AG04450 (cell line): ENCODE data around the gene HSD17B10. TPM values are rescaled to one million over a fixed set of nuclear protein-coding genes. Genes with fewer than 3 reads are reported as not detected.
"Not testable (repeated sequence)": the region's sequence is repeated elsewhere in the genome, so short reads cannot be mapped to it uniquely, and the experiment has no call there.

Experiments used
- CTCF ChIA-PET: fragments of 300-600, 350-600 bp; formaldehyde crosslinking; extraction: SDS; loops from one replicate; lab custom pipeline; 2022; ENCODE audit warnings: antibody characterized with exemption, inconsistent platforms; lab: Charles Lee
- POLR2A ChIA-PET: fragments of 350-600 bp; formaldehyde crosslinking; extraction: SDS; loops from one replicate; lab custom pipeline; 2021; ENCODE audit warnings: antibody characterized with exemption, inconsistent platforms; lab: Yijun Ruan, JAX
- DNase-seq: peaks from one replicate; pipeline ENCODE4 v3.0.0-alpha.2; 2011; ENCODE audit warnings: low read depth, low spot score
- H3K27ac ChIP-seq: one replicate; pipeline ENCODE4 v1.5.1; 2012; ENCODE audit warnings: low read depth, low read length, control low read depth
- H3K27me3 ChIP-seq: one replicate; pipeline ENCODE4 v1.6.0; 2012; ENCODE audit warnings: low read length; ENCODE audit not compliant: control insufficient read depth, insufficient read depth
- H3K4me3 ChIP-seq: 2 replicates; pipeline ENCODE4 v1.5.1; 2011; ENCODE audit warnings: mild to moderate bottlenecking, low read depth, low read length, control low read depth
- H3K9me3 ChIP-seq: 2 replicates; pipeline ENCODE4 v1.5.1; 2012; ENCODE audit warnings: low read length; ENCODE audit not compliant: control insufficient read depth, insufficient read depth
- polyA plus RNA-seq: library from polyadenylated mRNA; depleted of rRNA; stranded (reverse); fragments of >200 nt; gene quantifications from 2 replicates; pipeline ENCODE4 v1.2.3, GENCODE V29; 2011
- TF ChIP-seq, protein P1 (sequence below): IDR thresholded peaks from 2 replicates; pipeline ENCODE4 v1.5.1; 2011; ENCODE audit warnings: low read depth, low read length, control low read depth, inconsistent platforms

Gene HSD17B10
- polyA plus RNA-seq, 1 experiment: 87.4 TPM

DNA sequence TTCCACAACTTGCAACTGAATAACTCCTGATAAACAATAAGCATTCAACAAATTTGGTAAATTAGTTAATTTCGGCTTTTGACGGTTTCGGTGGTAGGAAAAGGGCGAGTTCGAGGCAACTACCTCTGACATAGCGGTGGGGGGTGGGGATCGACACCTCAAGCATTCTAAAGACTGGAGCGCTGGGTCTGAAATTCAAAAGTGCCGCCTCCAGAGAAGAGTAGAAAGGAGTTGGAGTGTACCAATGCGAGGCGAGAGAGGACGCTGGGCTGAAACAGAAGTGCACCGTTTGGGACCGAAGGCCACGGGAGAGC lies 12.4 kb downstream of the HSD17B10 start:
- peak overlapping the region; percentile 87 for H3K27ac ChIP-seq
- no peak for DNase-seq
- no peaks in the 10 kb centered on the region for H3K27me3 ChIP-seq
- POLR2A ChIA-PET: interaction anchor here (0.9 to 1.1 kb wide), 3 partner anchors 60 to 171 kb away, joined by 3 to 5 read pairs (median 4); no protein-coding TSS in a partner anchor
- peak overlapping the region; percentile 71 for H3K4me3 ChIP-seq
- H3K9me3 ChIP-seq: no peaks in the 10 kb centered on the region
- CTCF ChIA-PET: interaction anchor here (1.7 to 2.2 kb wide), 2 partner anchors 104 to 138 kb away, joined by 6 to 7 read pairs; no protein-coding TSS in a partner anchor
- TF ChIP-seq, protein P1, sequence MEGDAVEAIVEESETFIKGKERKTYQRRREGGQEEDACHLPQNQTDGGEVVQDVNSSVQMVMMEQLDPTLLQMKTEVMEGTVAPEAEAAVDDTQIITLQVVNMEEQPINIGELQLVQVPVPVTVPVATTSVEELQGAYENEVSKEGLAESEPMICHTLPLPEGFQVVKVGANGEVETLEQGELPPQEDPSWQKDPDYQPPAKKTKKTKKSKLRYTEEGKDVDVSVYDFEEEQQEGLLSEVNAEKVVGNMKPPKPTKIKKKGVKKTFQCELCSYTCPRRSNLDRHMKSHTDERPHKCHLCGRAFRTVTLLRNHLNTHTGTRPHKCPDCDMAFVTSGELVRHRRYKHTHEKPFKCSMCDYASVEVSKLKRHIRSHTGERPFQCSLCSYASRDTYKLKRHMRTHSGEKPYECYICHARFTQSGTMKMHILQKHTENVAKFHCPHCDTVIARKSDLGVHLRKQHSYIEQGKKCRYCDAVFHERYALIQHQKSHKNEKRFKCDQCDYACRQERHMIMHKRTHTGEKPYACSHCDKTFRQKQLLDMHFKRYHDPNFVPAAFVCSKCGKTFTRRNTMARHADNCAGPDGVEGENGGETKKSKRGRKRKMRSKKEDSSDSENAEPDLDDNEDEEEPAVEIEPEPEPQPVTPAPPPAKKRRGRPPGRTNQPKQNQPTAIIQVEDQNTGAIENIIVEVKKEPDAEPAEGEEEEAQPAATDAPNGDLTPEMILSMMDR: no peak

DNA sequence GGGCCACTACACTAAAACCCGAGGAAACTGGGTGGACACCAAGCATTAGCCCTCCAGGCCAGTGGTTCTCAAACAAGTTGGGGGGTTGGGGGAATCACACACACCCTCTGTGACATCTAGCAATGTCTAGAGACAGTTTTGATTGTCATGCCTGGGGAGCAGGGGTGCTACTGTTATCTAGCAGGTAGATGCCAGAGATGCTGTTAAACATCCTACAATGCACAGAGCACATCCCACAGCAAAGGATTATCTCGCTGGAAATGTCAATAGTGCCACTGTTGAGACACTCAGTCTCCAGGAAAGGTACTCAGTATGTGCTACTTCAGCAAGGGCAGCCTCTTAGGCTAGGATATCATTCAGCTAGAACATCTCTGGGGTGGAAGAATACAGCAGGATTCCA lies 13.0 kb downstream of the HSD17B10 start:
- Histone ChIP-seq H3K27ac (no peak overlapping the region), H3K9me3 (no peaks in the 10 kb centered on the region), H3K27me3 (no peaks in the 10 kb centered on the region), H3K4me3 (peak overlapping the region; percentile 71)
- TF ChIP-seq, protein P1: no peak
- DNase-seq: no peak
- ChIA-PET POLR2A (no interaction called here), CTCF (no interaction called here)

DNA sequence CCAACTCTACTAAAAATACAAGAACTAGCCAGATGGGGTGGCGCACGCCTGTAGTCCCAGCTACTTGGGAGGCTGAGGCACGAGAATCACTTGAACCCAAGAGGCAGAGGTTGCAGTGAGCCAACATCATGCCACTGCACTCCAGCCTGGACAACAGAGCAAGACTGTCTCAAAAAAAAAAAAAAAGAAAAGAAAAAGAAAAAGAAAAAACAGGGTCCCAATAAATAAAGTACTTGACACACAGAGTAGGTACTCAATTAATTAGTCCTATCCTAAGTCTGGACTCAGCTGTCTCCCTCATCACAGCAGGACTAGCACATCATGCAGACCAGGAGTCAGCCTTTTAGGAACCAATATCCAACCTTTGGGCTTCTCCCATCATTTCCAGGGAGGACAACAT lies 13.8 kb downstream of the HSD17B10 start:
- H3K4me3 ChIP-seq, H3K27me3 ChIP-seq, H3K9me3 ChIP-seq, DNase-seq, POLR2A ChIA-PET, H3K27ac ChIP-seq, CTCF ChIA-PET: not testable (repeated sequence)

DNA sequence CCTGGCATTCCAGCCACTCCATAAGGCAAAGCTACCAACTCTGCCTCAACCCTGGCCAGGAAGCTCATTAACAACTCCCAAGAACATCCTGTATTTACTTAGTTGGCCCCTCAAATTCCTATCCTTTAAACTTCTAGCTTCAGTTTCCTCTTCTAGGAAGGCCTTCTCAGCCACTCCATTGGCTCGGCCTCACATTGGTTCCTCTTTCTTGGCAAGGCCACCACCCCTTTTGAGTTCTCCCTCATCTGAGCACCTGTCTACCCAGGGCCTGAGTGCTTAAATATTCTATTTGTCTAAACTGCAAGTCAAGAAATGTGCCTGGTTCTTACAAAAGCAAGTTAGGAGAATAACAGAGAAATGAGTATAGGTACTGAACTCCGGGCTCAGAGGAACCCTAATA lies 21.7 kb downstream of the HSD17B10 start:
- H3K4me3 ChIP-seq: no peak overlapping the region
- no peak for DNase-seq
- TF ChIP-seq, protein P1: no peak
- CTCF ChIA-PET: no interaction called here
- no peaks in the 10 kb centered on the region for H3K27me3 ChIP-seq
- no peak overlapping the region for H3K27ac ChIP-seq
- no peaks in the 10 kb centered on the region for H3K9me3 ChIP-seq
- POLR2A ChIA-PET: no interaction called here

DNA sequence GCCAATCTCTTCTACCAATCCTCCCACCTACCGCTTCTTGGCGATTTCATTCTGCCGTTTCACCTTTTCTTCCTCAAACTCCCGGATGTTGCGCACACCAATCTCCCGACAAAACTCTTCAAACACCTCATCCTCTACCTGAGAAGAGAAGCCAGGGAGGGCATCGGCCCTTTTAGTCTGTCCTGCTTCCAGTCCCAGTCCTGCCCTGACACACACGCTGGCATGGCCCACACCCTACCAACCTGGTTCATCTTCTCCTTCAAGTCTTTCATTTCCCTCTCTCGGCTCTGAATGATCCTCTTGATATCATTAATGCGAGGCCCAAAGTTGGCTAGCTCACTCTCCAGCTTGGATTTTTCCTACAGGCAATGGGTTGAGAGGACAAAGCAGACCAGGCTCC lies 30.6 kb downstream of the HSD17B10 start:
- ChIA-PET POLR2A (no interaction called here), CTCF (no interaction called here)
- TF ChIP-seq, protein P1: no peak

DNA sequence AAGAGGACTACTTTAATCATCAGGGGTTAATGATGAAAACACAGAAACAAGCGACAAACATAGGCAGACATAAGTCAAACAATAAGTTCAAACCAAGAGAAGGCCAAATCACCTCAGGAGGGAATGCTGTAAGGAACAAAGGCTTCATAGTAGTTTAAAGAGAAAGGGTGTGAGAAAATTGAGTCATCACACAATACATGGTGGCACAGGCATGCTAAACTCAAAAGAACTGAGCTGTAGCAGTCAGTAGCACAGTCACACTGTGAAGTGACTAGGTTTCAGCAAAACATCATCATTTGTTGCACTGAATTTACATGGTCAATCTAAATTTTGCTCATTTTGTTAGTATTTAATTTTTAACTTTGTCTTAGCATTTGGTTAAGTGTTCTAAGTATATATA lies 36.0 kb downstream of the HSD17B10 start:
- TF ChIP-seq, protein P1: no peak
- H3K27ac ChIP-seq: no peak overlapping the region
- no peak for DNase-seq
- H3K27me3 ChIP-seq: no peaks in the 10 kb centered on the region
- ChIA-PET CTCF (no interaction called here), POLR2A (no interaction called here)
- H3K9me3 ChIP-seq: no peaks in the 10 kb centered on the region
- no peak overlapping the region for H3K4me3 ChIP-seq

More for the DNA sequence above, 30.6 kb downstream of the HSD17B10 start:
- Histone ChIP-seq H3K27me3 (no peaks in the 10 kb centered on the region), H3K27ac (no peak overlapping the region), H3K9me3 (no peaks in the 10 kb centered on the region), H3K4me3 (no peak overlapping the region)
- no peak for DNase-seq
